SW480 (cell line): Measurements from ENCODE around the gene LCN10.
"Not testable (repeated sequence)": the region's sequence is repeated elsewhere in the genome, so short reads cannot be mapped to it uniquely, and the experiment has no call there.

ENCODE experiments used
- DNase-seq: peaks from one replicate; pipeline ENCODE4 v3.0.0-alpha.2; 2016; ENCODE audit warnings: low spot score

Gene LCN10

DNA sequence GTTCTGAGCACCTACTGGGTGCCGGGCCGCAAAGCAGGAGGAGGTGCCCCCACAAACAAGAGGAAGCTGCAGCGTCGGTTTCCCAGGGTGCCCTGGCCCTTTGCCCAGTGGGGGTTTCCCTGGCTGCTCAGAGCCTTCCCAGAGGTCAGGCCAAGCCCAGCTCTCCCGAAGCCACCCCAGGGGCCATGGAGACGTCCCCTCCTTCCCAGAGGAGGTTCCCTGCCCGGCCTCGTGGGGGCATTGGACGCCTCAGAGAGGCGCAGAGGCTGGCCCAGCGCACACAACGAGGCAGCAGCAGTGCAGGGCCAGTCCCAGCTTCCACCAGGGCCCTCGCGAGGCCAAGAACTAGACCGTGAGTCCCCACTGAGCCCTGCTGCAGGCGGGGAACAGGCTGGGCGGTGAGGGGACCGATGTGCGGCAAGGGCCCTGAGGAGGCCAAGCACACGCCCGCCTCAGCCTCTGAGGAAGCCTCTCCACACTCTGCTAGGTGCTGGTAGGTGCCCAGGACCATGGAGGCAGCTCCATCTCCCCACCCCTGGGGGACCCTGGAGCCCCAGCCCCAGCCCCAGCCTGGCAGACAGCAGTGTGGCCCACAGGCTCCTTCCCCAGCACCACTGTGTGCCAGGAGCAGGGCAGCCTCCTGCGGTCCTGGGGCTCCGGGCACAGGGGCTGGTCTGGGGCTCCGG is 23.4 kb downstream of the LCN10 start:
- no peak for DNase-seq

DNA sequence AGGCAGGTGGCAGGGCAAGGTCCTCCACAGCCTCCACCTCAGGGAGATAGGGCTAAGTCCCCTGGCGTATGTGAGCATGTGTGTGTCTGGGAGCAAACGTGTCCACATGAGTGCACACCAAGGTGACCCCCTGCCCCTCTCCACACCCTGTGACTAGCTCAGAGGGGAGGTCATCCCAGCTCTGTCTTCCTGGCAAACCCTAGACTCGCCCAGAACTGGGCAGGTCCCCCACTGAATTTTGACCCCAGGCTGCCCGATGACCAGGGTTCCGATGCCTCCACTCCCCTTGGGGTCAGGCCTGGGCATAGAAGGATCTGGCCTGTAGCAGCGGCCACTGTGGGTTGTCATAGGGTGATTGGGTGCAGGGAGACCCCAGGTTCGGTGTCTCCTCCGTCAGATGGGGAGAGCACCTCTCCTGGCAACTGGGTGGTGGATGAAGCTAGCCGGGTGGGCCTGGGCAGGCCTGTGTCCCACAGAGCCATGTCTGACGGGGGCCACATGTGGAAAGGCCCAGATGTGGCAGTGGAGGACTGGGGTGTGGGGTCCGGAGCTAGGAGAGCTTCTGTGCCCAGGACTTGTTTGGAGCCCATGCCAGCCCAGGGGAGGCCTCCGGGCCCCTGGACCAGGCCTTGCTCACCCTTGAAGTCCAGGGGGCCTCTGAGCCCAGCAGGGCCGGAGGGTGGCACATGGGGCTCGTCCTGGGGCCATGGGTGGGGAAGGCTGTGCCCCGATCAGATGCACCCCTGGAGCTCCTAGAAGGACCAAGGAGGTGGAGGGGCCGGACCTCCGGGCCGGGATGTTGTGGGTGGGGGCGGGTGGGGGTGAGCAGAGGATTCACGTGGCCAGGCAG is 24.2 kb downstream of the LCN10 start:
- no peak for DNase-seq

DNA sequence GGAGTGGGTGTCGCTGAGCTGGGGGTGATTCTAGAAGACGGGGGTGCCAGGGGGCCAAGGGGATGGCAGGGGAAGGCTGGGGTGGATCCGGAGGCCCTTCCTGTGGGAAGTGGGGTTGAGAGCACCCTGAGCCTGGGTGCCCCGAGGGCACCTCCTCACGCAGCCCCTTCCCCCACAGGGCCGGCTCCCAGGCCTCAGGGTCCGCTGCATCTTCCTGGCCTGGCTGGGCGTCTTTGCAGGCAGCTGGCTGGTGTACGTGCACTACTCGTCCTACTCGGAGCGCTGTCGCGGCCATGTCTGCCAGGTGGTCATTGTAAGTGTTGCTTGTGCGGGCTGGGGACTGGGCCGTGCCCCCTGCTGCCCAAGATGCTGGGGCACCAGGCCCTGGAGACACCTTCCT is 25.3 kb downstream of the LCN10 start:
- DNase-seq, result no peak

DNA sequence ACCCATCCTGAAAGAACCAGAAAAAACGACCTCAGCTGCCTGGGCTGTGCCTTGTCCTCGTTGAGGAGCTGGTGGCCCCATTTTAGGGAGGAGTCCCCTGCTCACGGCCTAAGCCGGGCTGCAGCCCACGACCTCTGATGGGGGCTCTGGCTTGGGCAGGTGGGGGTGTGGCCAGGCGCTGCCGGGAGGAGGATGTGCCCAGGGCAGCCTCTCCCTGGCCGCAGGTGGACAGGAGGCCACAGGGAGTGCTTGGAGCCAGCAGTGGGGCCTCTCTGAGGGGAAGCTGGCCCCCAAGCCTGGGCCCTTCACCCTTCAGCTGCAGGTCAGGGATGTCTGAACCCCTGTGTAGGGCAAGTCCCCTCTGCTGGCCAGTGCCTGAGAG is 27.9 kb downstream of the LCN10 start:
- DNase-seq, result no peak

- no peak for DNase-seq
Observed at GRCh38 chr9:136714096-136714892, 28.4 kb downstream of the LCN10 start.

DNA sequence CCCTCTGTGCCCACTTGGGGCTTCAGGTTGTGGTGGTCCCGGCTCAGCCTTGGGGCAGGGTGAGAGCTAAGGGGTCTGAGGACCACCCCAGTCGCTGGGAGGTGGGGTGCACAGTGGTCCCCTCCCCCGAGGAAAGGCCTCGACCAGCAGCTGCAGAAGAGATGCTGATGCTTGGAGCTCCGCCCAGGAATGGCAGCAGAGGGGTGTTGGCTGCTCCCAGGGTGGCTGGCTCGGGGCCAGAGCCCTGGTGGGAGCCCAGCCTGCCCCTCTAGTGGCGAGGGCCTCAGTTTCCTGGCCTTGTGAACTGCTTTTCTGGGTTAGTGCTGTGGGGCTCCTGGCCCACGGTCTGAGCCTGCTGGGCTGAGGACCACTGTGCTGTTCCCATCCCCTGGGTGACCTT is 29.2 kb downstream of the LCN10 start:
- DNase-seq, result no peak

DNA sequence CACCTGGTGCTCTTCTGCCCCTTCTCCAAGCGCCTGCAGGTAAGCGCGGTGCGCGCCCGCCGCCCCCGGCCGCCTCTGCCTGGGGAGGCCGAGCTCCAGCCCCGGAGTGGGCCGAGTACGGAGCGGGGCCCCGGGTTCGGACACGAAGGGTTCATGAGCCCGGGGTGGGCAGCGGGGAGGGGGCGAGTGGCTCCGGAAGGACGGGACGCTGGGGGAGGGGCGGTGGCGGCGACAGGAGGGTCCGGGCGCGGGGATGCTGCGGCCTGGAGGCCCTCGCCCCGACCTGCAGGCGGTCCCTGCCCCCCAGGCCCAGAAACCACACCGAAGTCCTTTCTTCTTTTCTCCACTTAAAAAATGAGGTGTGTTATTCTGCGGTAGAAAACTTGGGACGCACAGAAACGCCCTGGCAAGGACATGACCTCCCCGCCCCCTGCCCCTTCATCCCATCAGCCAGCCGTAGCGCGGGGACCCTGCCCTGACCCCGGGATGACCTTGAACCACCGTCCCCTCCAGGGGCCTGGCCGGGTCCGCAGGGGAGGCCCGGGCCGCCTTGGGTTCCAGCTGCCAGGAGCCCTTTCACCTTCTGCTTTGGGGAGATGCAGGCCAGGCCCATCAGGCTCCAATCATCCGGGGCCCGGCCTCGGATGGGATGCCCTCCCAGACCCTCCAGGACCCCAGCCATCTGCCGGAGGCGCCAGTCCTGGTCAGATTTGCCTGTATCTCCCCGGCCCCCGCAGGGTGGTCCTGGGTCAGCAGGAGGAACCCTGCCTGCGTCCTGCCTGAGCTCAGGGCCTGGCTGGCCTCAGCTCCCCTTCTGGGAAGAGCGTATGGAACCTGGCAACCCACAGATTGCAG is 29.8 kb downstream of the LCN10 start:
- DNase-seq, result no peak

GRCh38 chr9:136711751-136712689 is 30.7 kb downstream of the LCN10 start, which contains the start of gene DIPK1B:
DIPK1B (plus strand) TSS chr9:136712572; CDS start chr9:136712666, 94 bp downstream.
- DNase-seq, result no peak

DNA sequence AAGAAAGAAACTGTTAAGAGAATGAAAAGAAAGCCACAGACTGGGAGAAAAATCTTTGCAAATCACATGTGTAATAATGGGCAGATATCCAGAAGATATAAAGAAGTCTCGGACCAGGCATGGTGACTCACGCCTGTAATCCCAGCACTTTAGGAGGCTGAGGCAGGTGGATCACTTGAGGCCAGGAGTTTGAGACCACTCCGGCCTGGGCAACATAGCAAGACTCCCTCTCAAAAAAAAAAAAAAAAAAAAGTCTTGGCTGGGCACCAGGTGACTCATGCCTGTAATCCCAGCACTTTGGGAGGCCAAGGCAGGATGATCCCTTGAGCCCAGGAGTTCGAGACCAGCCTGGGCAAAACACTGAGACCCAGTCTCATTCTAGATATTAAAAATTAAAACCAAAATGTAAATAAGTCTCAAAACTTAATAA is 31.5 kb downstream of the LCN10 start:
- not testable (repeated sequence) for DNase-seq

DNA sequence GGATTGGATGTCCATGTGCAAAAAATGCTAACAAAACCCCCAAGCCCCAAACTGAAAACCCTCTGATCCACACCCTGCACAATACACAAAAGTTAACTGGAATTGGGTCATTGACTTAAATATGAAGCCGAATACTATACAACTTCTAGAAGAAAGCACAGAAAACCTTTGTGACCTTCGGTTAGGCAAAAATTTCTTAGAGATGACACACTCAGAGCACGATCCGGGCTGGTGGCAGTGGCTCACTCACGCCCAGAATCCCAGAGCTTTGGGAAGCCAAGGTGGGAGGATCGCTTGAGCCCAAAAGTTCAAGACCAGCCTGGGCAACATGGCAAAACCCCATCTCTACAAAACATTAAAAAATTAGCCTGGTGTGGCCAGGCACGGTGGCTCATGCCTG is 32.2 kb downstream of the LCN10 start:
- DNase-seq, result no peak

- no peak for DNase-seq
Observed at GRCh38 chr9:136709454-136710109, 33.2 kb downstream of the LCN10 start.

- DNase-seq, result no peak
Observed at GRCh38 chr9:136707849-136708517, 34.8 kb downstream of the LCN10 start.

DNA sequence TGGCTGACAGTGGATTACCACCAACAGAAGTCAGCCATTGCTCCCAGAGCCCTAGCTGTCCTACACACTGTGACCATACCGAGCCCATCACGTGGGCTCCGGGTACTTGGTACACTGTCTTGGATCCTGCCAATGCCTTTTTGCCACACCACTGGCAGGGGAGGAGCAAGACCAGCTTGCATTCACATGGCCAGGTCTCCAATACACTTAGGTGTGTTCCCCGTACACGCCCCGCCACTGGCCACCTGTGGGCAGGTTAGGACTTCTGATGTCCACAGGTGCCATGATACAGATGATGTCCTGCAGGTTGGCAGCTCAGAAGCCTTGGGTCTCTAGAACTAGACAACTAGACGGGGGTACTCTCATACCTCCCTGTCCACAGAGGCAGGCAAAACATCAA is 35.7 kb downstream of the LCN10 start:
- no peak for DNase-seq

- no peak for DNase-seq
Observed at GRCh38 chr9:136705564-136705963, 37.2 kb downstream of the LCN10 start.

GRCh38 chr9:136704741-136705140 is 38.0 kb downstream of the LCN10 start:
- not testable (repeated sequence) for DNase-seq

DNA sequence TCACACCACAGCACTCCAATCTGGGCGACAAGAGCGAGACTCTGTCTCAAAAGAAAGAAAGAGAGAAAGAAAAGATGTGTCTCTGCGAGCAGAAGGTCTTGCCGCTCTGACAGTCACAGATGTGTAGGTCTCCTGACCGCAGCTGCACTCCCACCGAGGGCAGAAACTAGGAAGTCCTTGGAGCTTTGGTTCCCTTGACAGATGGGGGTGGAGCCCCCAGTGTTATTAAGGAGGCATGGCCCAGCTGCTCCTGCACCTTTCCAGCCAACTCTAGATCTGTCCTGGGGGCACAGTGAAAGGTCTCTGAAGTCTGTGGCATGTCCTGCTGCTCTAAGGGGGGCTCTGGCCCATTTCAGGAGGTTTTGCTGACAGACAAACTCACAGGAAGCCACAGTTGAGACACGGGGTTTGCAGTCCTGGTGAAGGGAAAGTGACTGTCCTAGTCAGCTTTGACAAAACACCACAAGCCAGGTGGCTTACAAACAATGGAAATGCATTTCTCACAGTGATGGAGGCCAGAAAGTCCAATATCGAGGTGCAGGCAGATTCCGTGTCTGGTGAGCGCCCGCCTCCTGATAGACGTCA is 39.4 kb downstream of the LCN10 start:
- no peak for DNase-seq

GRCh38 chr9:136701668-136702053 is 41.1 kb downstream of the LCN10 start:
- DNase-seq, result no peak

DNA sequence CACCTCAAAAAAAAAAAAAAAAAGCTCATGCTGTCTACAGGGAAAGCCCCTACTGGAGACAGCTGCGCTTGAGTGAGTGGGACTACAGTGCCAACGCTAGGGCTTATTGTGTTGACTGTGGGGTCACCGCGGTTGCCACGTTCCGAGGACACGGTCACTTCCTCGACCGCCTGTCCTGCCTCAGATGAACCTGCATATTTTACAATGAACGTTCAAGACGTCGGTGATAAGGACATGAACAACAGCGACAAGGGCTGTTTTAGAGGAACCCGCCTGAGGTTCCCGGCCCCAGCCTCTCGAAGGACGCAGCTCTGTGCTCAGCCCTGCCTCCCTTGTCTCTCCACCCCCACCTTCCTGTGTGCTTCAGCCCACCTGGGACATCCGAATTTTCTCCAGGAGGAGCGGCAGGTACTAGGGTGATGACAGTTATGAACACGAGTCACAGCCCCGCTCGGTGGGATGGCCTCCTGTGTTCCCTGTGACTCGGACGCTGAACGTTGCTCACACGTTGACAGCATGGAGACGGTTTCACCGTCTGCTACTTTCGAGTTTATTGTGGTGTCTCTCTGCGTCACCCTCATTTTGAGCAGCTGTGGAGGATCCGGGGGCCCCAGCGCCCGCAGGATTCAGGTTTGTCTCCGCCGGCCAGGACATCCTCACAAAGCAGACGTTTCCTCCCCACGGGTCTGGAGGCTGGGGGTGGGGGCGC is 41.6 kb downstream of the LCN10 start:
- no peak for DNase-seq
